ENCODE data around the gene ELANE.

The ELANE gene

DNA sequence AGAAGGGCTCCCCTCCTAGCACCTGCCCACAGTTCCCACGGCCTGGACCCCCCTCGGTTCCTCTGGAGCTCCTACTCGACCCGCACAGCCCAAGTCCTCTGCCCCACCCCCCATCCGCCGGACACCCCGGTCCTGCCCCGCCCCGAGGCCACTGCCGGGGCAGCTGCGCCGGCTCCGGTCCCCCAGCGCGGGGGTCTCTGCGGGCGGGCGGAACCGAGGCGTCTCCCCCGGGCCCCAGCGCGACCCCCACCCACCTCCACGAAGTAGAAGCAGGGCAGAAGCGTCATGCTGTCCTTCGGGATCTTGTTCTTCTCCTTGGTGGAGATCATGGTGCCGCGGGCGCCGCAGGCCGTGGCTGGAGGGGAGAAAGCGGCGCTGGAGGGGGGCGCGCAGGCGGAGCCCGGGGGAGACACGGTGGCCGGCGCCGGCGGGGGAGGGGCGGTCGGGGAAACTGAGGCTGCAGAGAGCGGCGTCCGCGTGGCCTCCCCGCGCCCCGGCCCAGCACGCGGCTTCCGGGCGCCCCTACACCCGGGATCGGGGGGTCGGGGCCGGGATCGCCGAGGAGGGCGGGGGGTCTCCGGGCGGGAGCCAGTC is 30.8 kb upstream of the ELANE start:
- peak overlapping the region; percentile 23 to 52 for H3K4me3 ChIP-seq (ENCODE audit: low read depth in 1 of 2, low read length in 1 of 2)
- peaks cover 22% of the 10 kb centered on the region for H3K27me3 ChIP-seq
- H3K36me3 ChIP-seq: no peaks in the 10 kb centered on the region
- no peak overlapping the region for H3K27ac ChIP-seq
- peaks cover 27 to 40% of the 10 kb centered on the region in 2 experiments for H3K4me1 ChIP-seq (ENCODE audit: control insufficient read depth in 1 of 2, insufficient read depth in 1 of 2, low read depth in 1 of 2, low read length in 1 of 2)
- no peaks in the 10 kb centered on the region for H3K9me3 ChIP-seq
- TF ChIP-seq, protein P1, sequence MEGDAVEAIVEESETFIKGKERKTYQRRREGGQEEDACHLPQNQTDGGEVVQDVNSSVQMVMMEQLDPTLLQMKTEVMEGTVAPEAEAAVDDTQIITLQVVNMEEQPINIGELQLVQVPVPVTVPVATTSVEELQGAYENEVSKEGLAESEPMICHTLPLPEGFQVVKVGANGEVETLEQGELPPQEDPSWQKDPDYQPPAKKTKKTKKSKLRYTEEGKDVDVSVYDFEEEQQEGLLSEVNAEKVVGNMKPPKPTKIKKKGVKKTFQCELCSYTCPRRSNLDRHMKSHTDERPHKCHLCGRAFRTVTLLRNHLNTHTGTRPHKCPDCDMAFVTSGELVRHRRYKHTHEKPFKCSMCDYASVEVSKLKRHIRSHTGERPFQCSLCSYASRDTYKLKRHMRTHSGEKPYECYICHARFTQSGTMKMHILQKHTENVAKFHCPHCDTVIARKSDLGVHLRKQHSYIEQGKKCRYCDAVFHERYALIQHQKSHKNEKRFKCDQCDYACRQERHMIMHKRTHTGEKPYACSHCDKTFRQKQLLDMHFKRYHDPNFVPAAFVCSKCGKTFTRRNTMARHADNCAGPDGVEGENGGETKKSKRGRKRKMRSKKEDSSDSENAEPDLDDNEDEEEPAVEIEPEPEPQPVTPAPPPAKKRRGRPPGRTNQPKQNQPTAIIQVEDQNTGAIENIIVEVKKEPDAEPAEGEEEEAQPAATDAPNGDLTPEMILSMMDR (IDR thresholded peaks at IDR 0.05): no peak

DNA sequence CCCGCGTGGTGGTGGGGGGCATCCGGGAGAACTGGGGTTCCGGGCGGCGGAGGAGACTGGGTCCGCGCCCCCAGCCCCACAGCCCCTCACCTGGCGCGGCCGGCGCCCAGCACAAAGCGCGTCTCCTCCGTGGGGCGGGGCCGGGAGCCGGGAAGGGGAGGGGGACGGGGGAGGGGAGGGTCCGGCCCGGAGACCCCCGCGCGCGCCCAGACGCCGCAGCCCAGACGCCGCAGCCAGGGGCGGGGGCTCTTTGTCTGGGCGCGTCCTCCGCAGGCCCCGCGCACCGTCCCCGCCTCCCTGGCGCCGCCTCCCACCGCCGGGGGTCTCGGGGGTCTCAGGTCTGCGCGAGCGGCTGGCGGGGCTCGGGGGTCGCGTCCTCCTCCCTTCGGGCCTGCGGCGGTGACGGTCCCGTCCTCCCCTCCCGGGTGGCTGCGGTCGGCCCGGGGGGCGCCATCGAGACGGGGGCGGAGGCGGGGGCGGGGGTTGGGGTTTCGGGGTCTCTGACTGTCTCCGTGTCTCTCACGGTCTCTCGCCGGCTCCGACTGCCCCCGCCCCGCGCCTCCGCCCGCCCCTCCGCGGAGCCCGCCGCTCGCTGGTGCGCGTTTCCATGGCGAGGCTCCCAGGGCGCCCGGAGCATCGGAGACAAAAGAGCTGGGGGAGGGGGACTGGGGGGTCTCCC is 30.1 kb upstream of the ELANE start, which contains the start of gene PLPPR3:
Gene PLPPR3, minus strand, starts transcription at position 131 of the 679 bp plus-strand sequence. CDS start 396 bp downstream, outside the sequence.
- TF ChIP-seq, protein P1 (IDR thresholded peaks at IDR 0.05): no peak
- no peak within 1 kb of the TSS for H3K27ac ChIP-seq
- H3K27me3 ChIP-seq: peaks cover 22% of the 10 kb centered on the region
- H3K36me3 ChIP-seq: no peaks in the 10 kb centered on the region
- peak within 1 kb of the TSS; percentile 23 to 52 for H3K4me3 ChIP-seq (ENCODE audit: low read depth in 1 of 2, low read length in 1 of 2)
- peaks cover 27 to 47% of the 10 kb centered on the region in 2 experiments for H3K4me1 ChIP-seq (ENCODE audit: control insufficient read depth in 1 of 2, insufficient read depth in 1 of 2, low read depth in 1 of 2, low read length in 1 of 2)
- no peaks in the 10 kb centered on the region for H3K9me3 ChIP-seq

DNA sequence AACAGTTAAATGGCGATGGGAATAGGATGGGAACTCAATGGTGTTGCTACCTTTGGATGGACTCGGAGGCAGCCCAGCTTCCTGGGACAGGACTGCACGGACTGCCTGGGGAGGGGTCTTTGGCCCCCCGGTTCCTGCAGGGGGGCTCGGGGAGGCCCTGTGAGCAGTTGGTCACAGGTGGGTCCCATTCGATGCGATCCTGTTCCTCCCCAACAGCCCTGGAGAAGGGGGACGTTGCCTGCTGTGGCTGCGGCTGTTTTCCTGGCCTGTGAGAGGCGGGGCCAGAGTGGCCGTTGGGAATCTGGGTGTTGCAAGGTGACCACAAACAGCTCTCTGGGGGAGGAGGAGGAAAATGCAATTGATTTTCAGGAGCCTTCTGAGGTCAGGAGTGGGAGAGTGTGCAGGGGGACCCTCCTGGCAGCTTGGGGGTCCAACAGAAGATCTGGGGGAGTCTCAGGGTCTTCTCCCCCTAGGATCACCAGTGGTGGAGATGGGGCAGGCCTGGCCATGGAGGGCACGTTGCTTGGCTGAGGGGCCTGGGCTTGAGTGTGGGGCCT is 28.5 kb upstream of the ELANE start:
- Histone ChIP-seq H3K9me3 (no peaks in the 10 kb centered on the region), H3K4me1 (ENCODE audit: control insufficient read depth in 1 of 2, insufficient read depth in 1 of 2, low read depth in 1 of 2, low read length in 1 of 2) (peaks cover 40 to 62% of the 10 kb centered on the region in 2 experiments), H3K4me3 (ENCODE audit: low read depth in 1 of 2, low read length in 1 of 2) (no peak overlapping the region), H3K27me3 (peaks cover 22% of the 10 kb centered on the region), H3K27ac (no peak overlapping the region), H3K36me3 (no peaks in the 10 kb centered on the region)
- TF ChIP-seq, protein P1 (IDR thresholded peaks at IDR 0.05): no peak

DNA sequence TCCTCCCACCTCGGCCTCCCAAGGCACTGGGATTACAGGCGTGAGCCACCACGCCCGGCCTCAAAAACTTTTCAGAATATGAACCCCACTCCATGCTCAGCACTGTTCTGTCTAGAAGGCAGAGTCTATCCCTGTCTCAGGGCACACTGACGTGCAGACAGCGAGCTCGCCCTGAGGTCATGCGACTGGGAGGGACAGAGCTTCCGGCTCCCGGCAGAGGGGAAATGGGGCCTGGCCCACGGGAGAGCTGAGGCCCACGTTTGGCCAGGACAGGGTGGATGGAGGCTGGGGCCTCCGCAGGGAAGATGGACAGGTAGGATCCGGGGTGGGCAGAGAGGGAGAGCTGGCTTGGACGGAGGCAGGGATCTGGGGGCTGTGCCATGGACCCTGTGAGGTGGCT is 27.2 kb upstream of the ELANE start:
- Histone ChIP-seq H3K4me1 (ENCODE audit: control insufficient read depth in 1 of 2, insufficient read depth in 1 of 2, low read depth in 1 of 2, low read length in 1 of 2) (peaks cover 47 to 69% of the 10 kb centered on the region in 2 experiments), H3K27ac (no peak overlapping the region), H3K4me3 (ENCODE audit: low read depth in 1 of 2, low read length in 1 of 2) (no peak overlapping the region), H3K9me3 (no peaks in the 10 kb centered on the region), H3K27me3 (peaks cover 22% of the 10 kb centered on the region), H3K36me3 (no peaks in the 10 kb centered on the region)
- TF ChIP-seq, protein P1 (IDR thresholded peaks at IDR 0.05): no peak

DNA sequence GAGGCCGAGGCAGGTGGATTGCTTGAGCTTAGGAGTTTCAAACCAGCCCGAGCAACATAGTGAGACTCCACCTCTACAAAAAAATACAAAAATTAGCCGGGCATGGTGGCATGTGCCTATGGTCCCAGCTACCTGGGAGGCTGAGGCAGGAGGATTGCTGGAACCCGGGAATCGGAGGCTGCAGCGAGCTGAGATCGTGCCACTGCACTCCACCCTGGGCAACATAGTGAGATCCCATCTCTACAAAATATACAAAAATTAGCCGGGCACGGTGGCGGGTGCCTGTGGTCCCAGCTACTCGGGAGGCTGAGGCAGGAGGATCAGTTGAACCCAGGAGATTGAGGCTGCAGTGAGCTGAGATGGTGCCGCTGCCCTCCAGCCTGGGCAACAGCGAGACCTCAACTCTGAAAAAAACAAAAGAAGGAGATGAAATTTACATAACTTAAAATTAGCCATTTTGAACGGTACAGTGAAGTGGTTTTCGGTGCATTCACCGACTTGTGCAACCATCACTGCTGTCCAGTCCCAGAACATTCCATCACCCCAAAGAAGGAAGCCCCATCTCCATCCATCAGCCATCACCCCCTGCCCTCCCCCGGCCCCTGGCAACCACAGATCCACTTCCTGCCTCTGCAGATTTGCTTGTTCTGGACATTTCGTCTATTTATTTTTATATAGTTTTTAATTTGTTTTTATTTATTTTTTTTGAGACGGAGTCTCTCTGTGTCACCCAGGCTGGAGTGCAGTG is 26.0 kb upstream of the ELANE start:
- TF ChIP-seq, protein P1 (IDR thresholded peaks at IDR 0.05): no peak
- peaks cover 28% of the 10 kb centered on the region for H3K27me3 ChIP-seq
- no peak overlapping the region for H3K4me3 ChIP-seq (ENCODE audit: low read depth in 1 of 2, low read length in 1 of 2)
- no peak overlapping the region for H3K27ac ChIP-seq
- H3K9me3 ChIP-seq: no peaks in the 10 kb centered on the region
- H3K4me1 ChIP-seq (ENCODE audit: control insufficient read depth in 1 of 2, insufficient read depth in 1 of 2, low read depth in 1 of 2, low read length in 1 of 2): peaks cover 57 to 78% of the 10 kb centered on the region in 2 experiments
- H3K36me3 ChIP-seq: no peaks in the 10 kb centered on the region
